ENCODE measurements around the gene GHR.

- no peak for TF ChIP-seq CTCF (conservative IDR thresholded peaks at IDR 0.05; ENCODE audit: low read depth, low read length)
- no peak for TF ChIP-seq EZH2 (IDR thresholded peaks at IDR 0.05; ENCODE audit: borderline replicate concordance, low read depth, low read length, poor library complexity, severe bottlenecking)
Measured at GRCh38 chr5:42502613-42503470, 79.6 kb downstream of the GHR start.
